GM03348 (cell line): ENCODE measurements around the gene MAP3K10.

ENCODE experiments used
- DNase-seq: peaks from one replicate; pipeline ENCODE4 v3.0.0; 2012; ENCODE audit warnings: low spot score

Gene MAP3K10

GRCh38 chr19:40249781-40250180 is 58.6 kb downstream of the MAP3K10 start:
- no peak for DNase-seq

GRCh38 chr19:40251244-40251643 is 60.0 kb downstream of the MAP3K10 start:
- no peak for DNase-seq

GRCh38 chr19:40251991-40252390 is 60.8 kb downstream of the MAP3K10 start:
- DNase-seq = no peak

- no peak for DNase-seq
Measured at GRCh38 chr19:40252395-40252794, 61.2 kb downstream of the MAP3K10 start.

- DNase-seq = no peak
Measured at GRCh38 chr19:40253611-40254092, 62.4 kb downstream of the MAP3K10 start.

- DNase-seq = no peak
Measured at GRCh38 chr19:40254714-40255418, 63.6 kb downstream of the MAP3K10 start.

- no peak for DNase-seq
Measured at GRCh38 chr19:40255619-40256166, 64.5 kb downstream of the MAP3K10 start.

GRCh38 chr19:40256512-40256911 is 65.3 kb downstream of the MAP3K10 start:
- no peak for DNase-seq

- DNase-seq = no peak
Measured at GRCh38 chr19:40257096-40257517, 65.9 kb downstream of the MAP3K10 start.

GRCh38 chr19:40261631-40262030 is 70.4 kb downstream of the MAP3K10 start:
- no peak for DNase-seq

- DNase-seq = no peak
Measured at GRCh38 chr19:40262422-40262821, 71.2 kb downstream of the MAP3K10 start.

GRCh38 chr19:40263440-40264313 is 72.5 kb downstream of the MAP3K10 start:
- DNase-seq = no peak

GRCh38 chr19:40264314-40265054 is 73.3 kb downstream of the MAP3K10 start:
- DNase-seq = no peak
